ENCODE results near the gene ZNF679. TPM values are rescaled to one million over a fixed set of nuclear protein-coding genes. Genes with fewer than 3 reads are reported as not detected.

Gene ZNF679
- total RNA-seq, 1 donor from 2014 or later = not detected

DNA sequence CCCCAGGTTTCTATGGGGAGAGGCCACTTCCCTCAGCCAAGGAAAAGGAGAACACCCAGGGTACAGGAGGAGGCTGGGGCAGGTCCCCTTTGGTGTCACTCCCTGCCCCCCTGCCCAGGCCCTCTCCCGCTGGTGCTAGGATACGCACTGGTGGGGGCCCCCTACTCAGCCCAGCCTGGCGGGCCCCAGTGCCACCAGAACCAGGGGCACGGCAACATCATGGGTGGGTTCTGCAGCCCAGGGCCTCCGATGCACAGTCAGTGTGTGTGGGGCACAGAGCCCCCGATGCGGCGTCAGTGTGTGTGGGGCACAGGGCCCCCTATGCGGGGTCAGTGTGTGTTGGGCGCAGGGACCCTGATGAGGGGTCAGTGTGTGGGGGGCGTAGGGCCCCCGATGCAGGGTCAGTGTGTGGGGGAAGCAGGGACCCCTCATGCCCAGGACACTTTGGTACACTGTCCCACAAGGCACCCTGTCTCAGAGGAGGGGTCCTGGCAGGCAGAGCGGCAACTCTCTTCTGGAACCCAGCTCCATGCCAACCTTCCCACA is 44.4 kb upstream of the ZNF679 start:
- Mint-ChIP-seq H3K27ac (ENCODE audit: unreplicated experiment) (no peak overlapping the region), H3K9me3 (ENCODE audit: unreplicated experiment) (peaks cover 16% of the 10 kb centered on the region), H3K4me3 (ENCODE audit: unreplicated experiment) (no peak overlapping the region), H3K36me3 (ENCODE audit: unreplicated experiment) (no peaks in the 10 kb centered on the region), H3K27me3 (ENCODE audit: unreplicated experiment) (peaks cover 2% of the 10 kb centered on the region), H3K4me1 (ENCODE audit: low read depth, unreplicated experiment) (no peaks in the 10 kb centered on the region)
- TF ChIP-seq, protein P1, sequence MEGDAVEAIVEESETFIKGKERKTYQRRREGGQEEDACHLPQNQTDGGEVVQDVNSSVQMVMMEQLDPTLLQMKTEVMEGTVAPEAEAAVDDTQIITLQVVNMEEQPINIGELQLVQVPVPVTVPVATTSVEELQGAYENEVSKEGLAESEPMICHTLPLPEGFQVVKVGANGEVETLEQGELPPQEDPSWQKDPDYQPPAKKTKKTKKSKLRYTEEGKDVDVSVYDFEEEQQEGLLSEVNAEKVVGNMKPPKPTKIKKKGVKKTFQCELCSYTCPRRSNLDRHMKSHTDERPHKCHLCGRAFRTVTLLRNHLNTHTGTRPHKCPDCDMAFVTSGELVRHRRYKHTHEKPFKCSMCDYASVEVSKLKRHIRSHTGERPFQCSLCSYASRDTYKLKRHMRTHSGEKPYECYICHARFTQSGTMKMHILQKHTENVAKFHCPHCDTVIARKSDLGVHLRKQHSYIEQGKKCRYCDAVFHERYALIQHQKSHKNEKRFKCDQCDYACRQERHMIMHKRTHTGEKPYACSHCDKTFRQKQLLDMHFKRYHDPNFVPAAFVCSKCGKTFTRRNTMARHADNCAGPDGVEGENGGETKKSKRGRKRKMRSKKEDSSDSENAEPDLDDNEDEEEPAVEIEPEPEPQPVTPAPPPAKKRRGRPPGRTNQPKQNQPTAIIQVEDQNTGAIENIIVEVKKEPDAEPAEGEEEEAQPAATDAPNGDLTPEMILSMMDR (IDR thresholded peaks at IDR 0.05; ENCODE audit: partially characterized antibody, unreplicated experiment) = no peak
- no peak for DNase-seq

DNA sequence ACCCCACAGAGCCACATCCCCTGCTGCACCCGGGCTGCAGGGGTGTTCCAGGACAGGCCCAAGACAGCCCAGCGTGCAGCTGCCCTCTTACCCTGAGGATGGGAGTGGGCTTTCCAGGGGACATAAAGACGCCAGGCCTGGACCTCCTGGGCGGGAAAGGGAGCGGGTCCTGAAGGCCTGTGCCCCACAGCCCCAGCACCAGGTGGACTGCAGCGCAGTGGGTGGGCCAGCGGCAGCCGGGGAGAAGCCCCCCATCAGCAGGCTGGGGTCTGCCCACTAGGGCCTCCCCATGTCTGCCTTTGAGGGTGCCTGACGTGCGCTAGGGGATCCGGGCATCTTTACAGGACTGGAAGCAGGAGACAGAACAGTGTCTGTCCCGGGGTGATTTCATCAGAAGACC is 43.9 kb upstream of the ZNF679 start:
- Mint-ChIP-seq H3K9me3 (ENCODE audit: unreplicated experiment) (peaks cover 16% of the 10 kb centered on the region), H3K27ac (ENCODE audit: unreplicated experiment) (no peak overlapping the region), H3K4me3 (ENCODE audit: unreplicated experiment) (no peak overlapping the region), H3K4me1 (ENCODE audit: low read depth, unreplicated experiment) (no peaks in the 10 kb centered on the region), H3K36me3 (ENCODE audit: unreplicated experiment) (no peaks in the 10 kb centered on the region), H3K27me3 (ENCODE audit: unreplicated experiment) (peaks cover 2% of the 10 kb centered on the region)
- TF ChIP-seq, protein P1 (IDR thresholded peaks at IDR 0.05; ENCODE audit: partially characterized antibody, unreplicated experiment) = no peak
- DNase-seq = no peak

DNA sequence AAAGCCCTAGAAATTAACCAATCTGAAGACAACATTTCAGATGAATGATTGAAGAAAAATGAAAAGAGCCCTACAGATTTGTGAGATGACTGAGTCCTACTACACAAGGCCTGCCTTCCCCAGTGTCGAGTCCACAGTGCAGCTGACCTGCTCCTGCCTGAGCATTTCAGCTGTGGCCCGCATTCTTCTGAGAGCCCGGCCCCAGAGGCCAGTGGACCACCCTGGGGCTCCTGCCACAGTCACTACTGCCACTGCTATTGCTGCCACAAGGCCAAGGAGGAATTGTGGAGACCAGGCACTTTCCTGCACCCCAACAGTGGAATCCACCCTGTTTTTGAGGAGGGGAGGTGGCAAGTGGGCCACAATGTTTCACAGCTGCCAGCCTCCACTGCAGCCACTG is 40.9 kb upstream of the ZNF679 start:
- H3K27ac Mint-ChIP-seq (ENCODE audit: unreplicated experiment) = no peak overlapping the region
- TF ChIP-seq, protein P1 (IDR thresholded peaks at IDR 0.05; ENCODE audit: partially characterized antibody, unreplicated experiment) = no peak
- H3K27me3 Mint-ChIP-seq (ENCODE audit: unreplicated experiment) = no peaks in the 10 kb centered on the region
- peaks cover 4% of the 10 kb centered on the region for H3K36me3 Mint-ChIP-seq (ENCODE audit: unreplicated experiment)
- peaks cover 3% of the 10 kb centered on the region for H3K9me3 Mint-ChIP-seq (ENCODE audit: unreplicated experiment)
- H3K4me1 Mint-ChIP-seq (ENCODE audit: low read depth, unreplicated experiment) = no peaks in the 10 kb centered on the region
- no peak for DNase-seq
- H3K4me3 Mint-ChIP-seq (ENCODE audit: unreplicated experiment) = no peak overlapping the region

DNA sequence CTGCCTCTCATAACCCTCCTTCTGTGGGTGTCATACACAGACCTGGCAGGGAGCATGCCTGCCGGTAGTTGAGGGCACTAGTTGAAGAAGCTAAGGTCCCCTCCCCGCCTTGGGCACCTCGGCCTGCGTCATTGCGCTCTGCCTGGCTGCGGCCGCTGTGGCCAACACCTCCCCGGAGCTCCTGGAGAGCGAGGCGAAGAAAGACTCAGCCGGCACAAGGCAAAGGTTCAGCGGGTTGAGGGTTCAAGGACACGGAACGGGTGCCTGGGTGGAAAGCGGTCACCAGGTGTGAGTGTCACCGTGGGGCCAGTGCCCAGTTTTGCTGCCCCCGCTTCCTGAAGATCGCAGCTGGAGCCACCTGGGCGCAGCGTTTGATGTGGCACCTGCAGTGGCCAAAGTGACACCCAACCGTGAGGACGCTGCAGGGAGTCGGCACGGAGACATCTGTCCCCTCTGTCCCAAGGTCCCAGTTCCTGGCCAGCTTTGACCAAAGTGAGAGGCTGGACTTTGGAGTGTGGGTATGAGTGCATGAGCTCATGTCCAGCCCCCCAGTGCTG is 36.0 kb upstream of the ZNF679 start:
- TF ChIP-seq, protein P1 (IDR thresholded peaks at IDR 0.05; ENCODE audit: partially characterized antibody, unreplicated experiment) = no peak
- Mint-ChIP-seq H3K9me3 (ENCODE audit: unreplicated experiment) (peaks cover 5% of the 10 kb centered on the region), H3K4me1 (ENCODE audit: low read depth, unreplicated experiment) (no peaks in the 10 kb centered on the region), H3K27me3 (ENCODE audit: unreplicated experiment) (peaks cover 3% of the 10 kb centered on the region), H3K4me3 (ENCODE audit: unreplicated experiment) (no peak overlapping the region), H3K27ac (ENCODE audit: unreplicated experiment) (no peak overlapping the region), H3K36me3 (ENCODE audit: unreplicated experiment) (peaks cover 8% of the 10 kb centered on the region)
- DNase-seq = no peak

DNA sequence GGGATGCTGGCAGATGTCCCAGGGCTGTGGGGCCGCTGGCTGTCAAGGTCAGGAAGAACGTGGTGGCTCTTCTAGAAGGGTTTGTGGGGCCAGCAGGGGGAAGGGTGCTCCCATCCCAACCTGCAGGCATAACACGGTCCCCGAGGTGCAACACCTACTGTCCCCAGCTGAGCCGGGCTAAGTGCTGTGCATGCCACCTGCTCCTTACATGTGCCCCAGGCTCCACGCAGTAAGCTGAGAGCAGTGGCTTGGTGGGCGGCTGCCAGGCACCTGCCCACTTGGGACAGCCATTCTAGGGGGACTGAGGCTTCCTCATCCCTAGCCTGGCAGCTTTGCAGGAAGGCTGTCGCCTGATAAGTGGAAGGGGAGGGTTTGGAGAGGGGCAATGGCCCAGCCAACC is 35.5 kb upstream of the ZNF679 start:
- Mint-ChIP-seq H3K4me3 (ENCODE audit: unreplicated experiment) (no peak overlapping the region), H3K27ac (ENCODE audit: unreplicated experiment) (no peak overlapping the region), H3K4me1 (ENCODE audit: low read depth, unreplicated experiment) (no peaks in the 10 kb centered on the region), H3K9me3 (ENCODE audit: unreplicated experiment) (peaks cover 5% of the 10 kb centered on the region), H3K36me3 (ENCODE audit: unreplicated experiment) (peaks cover 8% of the 10 kb centered on the region), H3K27me3 (ENCODE audit: unreplicated experiment) (peaks cover 3% of the 10 kb centered on the region)
- no peak for DNase-seq
- TF ChIP-seq, protein P1 (IDR thresholded peaks at IDR 0.05; ENCODE audit: partially characterized antibody, unreplicated experiment) = no peak

Data from glutamatergic neuron (in vitro differentiated cells).